IMR-90 (cell line): Measurements from ENCODE around the gene CPNE9. TPM values are rescaled to one million over a fixed set of nuclear protein-coding genes. Genes with fewer than 3 reads are reported as not detected.

Source experiments
- ATAC-seq: fragments of 200-7000 bp; cut with Tn5 transposase; 2 replicates; pipeline ENCODE4 v1.9.1; 2020; ENCODE audit warnings: low read depth, mild to moderate bottlenecking, moderate library complexity
- BruUV-seq: library from RNA; stranded (reverse); fragments of 400-500 nt; replicated peaks from 2 replicates; lab custom pipeline; 2021; lab: Mats Ljungman, UMichigan
- CTCF ChIA-PET: fragments of 300-600 bp; formaldehyde crosslinking; extraction: SDS; loops from one replicate; lab custom pipeline; 2021; ENCODE audit warnings: antibody characterized with exemption; lab: Yijun Ruan, JAX
- POLR2A ChIA-PET: fragments of 300-600 bp; sonication (Branson Sonifier 250); formaldehyde crosslinking; loops from one replicate; lab custom pipeline; 2022; ENCODE audit warnings: antibody characterized with exemption; ENCODE audit not compliant: unreplicated experiment; lab: Charles Lee
- DNase-seq: peaks from one replicate; pipeline ENCODE4 v3.0.0; 2013
- H2AFZ ChIP-seq: replicated peaks from 2 replicates; pipeline ENCODE3; 2013; ENCODE audit warnings: low read length, mild to moderate bottlenecking; ENCODE audit not compliant: poor library complexity
- H2AK5ac ChIP-seq: 2 replicates; pipeline ENCODE4 v1.6.1; 2013; ENCODE audit warnings: low read depth, low read length, inconsistent platforms
- H2AK9ac ChIP-seq: replicated peaks from 2 replicates; pipeline ENCODE3; 2013; ENCODE audit warnings: mild to moderate bottlenecking, low read depth, low read length, moderate library complexity; ENCODE audit not compliant: poor library complexity
- H2BK120ac ChIP-seq: 2 replicates; pipeline ENCODE4 v1.6.1; 2013; ENCODE audit warnings: low read depth, low read length, inconsistent platforms
- H2BK15ac ChIP-seq: 3 replicates; pipeline ENCODE4 v1.6.1; 2013; ENCODE audit warnings: low read depth, low read length, inconsistent platforms
- H2BK20ac ChIP-seq: 2 replicates; pipeline ENCODE4 v1.6.1; 2013; ENCODE audit warnings: low read depth, mild to moderate bottlenecking, inconsistent platforms, low read length, moderate library complexity
- H2BK5ac ChIP-seq: 2 replicates; pipeline ENCODE4 v1.6.1; 2013; ENCODE audit warnings: mild to moderate bottlenecking, low read depth, low read length, inconsistent platforms; ENCODE audit not compliant: poor library complexity, severe bottlenecking
- H3K14ac ChIP-seq: replicated peaks from 2 replicates; pipeline ENCODE4 v1.6.1; 2013; ENCODE audit warnings: low read depth, low read length, inconsistent platforms
- H3K18ac ChIP-seq: 2 replicates; pipeline ENCODE4 v1.6.1; 2013; ENCODE audit warnings: low read depth, low read length, control low read depth
- H3K23ac ChIP-seq: 2 replicates; pipeline ENCODE4 v1.6.1; 2013; ENCODE audit warnings: low read depth, low read length, inconsistent platforms
- H3K27ac ChIP-seq: 2 replicates; pipeline ENCODE4 v1.5.1; 2013; ENCODE audit warnings: mild to moderate bottlenecking, control low read depth, low read length; ENCODE audit not compliant: insufficient read depth
- H3K27me3 ChIP-seq: 2 replicates; pipeline ENCODE4 v1.6.1; 2013; ENCODE audit warnings: low read length; ENCODE audit not compliant: control insufficient read depth, insufficient read depth
- H3K36me3 ChIP-seq: 2 replicates; pipeline ENCODE4 v1.6.1; 2013; ENCODE audit warnings: low read length, mixed read lengths; ENCODE audit not compliant: control insufficient read depth, insufficient read depth
- H3K4ac ChIP-seq: 2 replicates; pipeline ENCODE4 v1.6.1; 2013; ENCODE audit warnings: low read depth, low read length, inconsistent platforms
- H3K4me1 ChIP-seq: 2 replicates; pipeline ENCODE4 v1.6.1; 2013; ENCODE audit warnings: low read length, mixed read lengths; ENCODE audit not compliant: control insufficient read depth, insufficient read depth
- H3K4me2 ChIP-seq: 2 replicates; pipeline ENCODE4 v1.6.1; 2013; ENCODE audit warnings: low read depth, mild to moderate bottlenecking, control low read depth, low read length, moderate library complexity
- H3K4me3 ChIP-seq: 2 replicates; pipeline ENCODE4 v1.5.1; 2013; ENCODE audit warnings: low read depth, mild to moderate bottlenecking, control low read depth, low read length, moderate library complexity; ENCODE audit not compliant: insufficient read depth
- H3K56ac ChIP-seq: 2 replicates; pipeline ENCODE4 v1.6.1; 2013; ENCODE audit warnings: low read length, inconsistent platforms; ENCODE audit not compliant: insufficient read depth; ENCODE audit errors: extremely low read depth
- H3K79me1 ChIP-seq, 2 experiments: 2 replicates each; pipeline ENCODE4 v1.6.1; 2013; ENCODE audit warnings: low read length in 2 of 2, inconsistent platforms in 1 of 2, low read depth in 1 of 2
- H3K9ac ChIP-seq: 2 replicates; pipeline ENCODE4 v1.6.1; 2013; ENCODE audit warnings: low read depth, low read length, control low read depth
- H3K9me1 ChIP-seq: 2 replicates; pipeline ENCODE4 v1.6.1; 2013; ENCODE audit warnings: low read length, inconsistent platforms; ENCODE audit not compliant: insufficient read depth
- H3K9me3 ChIP-seq: 2 replicates; pipeline ENCODE4 v1.6.1; 2013; ENCODE audit warnings: low read length; ENCODE audit not compliant: control insufficient read depth, insufficient read depth
- H4K20me1 ChIP-seq: 2 replicates; pipeline ENCODE4 v1.6.1; 2013; ENCODE audit warnings: low read length, inconsistent platforms; ENCODE audit not compliant: insufficient read depth
- H4K5ac ChIP-seq: 2 replicates; pipeline ENCODE4 v1.6.1; 2013; ENCODE audit warnings: mild to moderate bottlenecking, low read depth, low read length, control low read depth
- H4K8ac ChIP-seq, 2 experiments: 2 replicates each; pipeline ENCODE4 v1.6.1; 2013; ENCODE audit warnings: low read depth in 2 of 2, low read length in 2 of 2, control low read depth in 1 of 2, inconsistent platforms in 1 of 2
- H4K91ac ChIP-seq: 2 replicates; pipeline ENCODE4 v1.6.1; 2013; ENCODE audit warnings: low read depth, low read length, inconsistent platforms; ENCODE audit not compliant: insufficient read depth
- CEBPB ChIP-seq: IDR thresholded peaks from 2 replicates; pipeline ENCODE4 v1.6.1; 2012; ENCODE audit warnings: low read depth, low read length, improper control_type of control experiment
- CHD1 ChIP-seq: IDR thresholded peaks from 2 replicates; pipeline ENCODE4 v1.6.1; 2012; ENCODE audit warnings: low read depth, low read length, improper control_type of control experiment
- MAFK ChIP-seq: IDR thresholded peaks from 2 replicates; pipeline ENCODE4 v1.6.1; 2012; ENCODE audit warnings: low read depth, low read length, improper control_type of control experiment
- MXI1 ChIP-seq: IDR thresholded peaks from 2 replicates; pipeline ENCODE4 v1.6.1; 2012; ENCODE audit warnings: low read depth, mild to moderate bottlenecking, low read length, moderate library complexity, borderline replicate concordance
- RAD21 ChIP-seq: IDR thresholded peaks from 2 replicates; pipeline ENCODE4 v1.6.1; 2012; ENCODE audit warnings: low read length, improper control_type of control experiment
- RFX5 ChIP-seq: IDR thresholded peaks from 2 replicates; pipeline ENCODE4 v1.8.0; 2012; ENCODE audit warnings: low read depth, mild to moderate bottlenecking, low read length, moderate library complexity
- SMC3 ChIP-seq: fragments of 150-350 bp; IDR thresholded peaks from 2 replicates; pipeline ENCODE4 v1.6.1; 2016; ENCODE audit warnings: low read depth, mild to moderate bottlenecking, antibody characterized with exemption, low read length, moderate library complexity
- WGBS, 2 experiments: methylation state at CpG; one replicate each; pipeline versions ENCODE4 v1.1.5 to v1.1.7; 2013; ENCODE audit warnings: missing lambda C conversion rate in 2 of 2; ENCODE audit not compliant: insufficient read length in 1 of 2; ENCODE audit errors: extremely low coverage in 2 of 2; 5-methylcytosine and 5-hydroxymethylcytosine counted together
- dilution Hi-C: fragments of 300-500 bp; cut with HindIII; formaldehyde crosslinking; loops from one replicate; pipeline ENCODE4 v1.14.3; 2018; ENCODE audit warnings: low sequenced_read_pairs; ENCODE audit not compliant: unreplicated experiment
- in situ Hi-C: fragments of 300-500 bp; cut with MboI; formaldehyde crosslinking; loops from 3 replicates; pipeline ENCODE4 v1.14.3; 2019; ENCODE audit warnings: low sequenced_read_pairs, inconsistent platforms, mixed read lengths
- intact Hi-C: fragments of 100-400 bp; cut with micrococcal nuclease; formaldehyde crosslinking; loops from 2 replicates; pipeline ENCODE4 v1.10.0; 2022
- polyA plus RNA-seq, 3 experiments: library from polyadenylated mRNA; depleted of rRNA; stranded (reverse); fragments of >200 nt; gene quantifications; 2 replicates each; pipeline ENCODE4 v1.2.3, GENCODE V29; 2012; ENCODE audit warnings: low replicate concordance in 1 of 3
- total RNA-seq: library from RNA; depleted of rRNA; stranded (reverse); fragments of >200 nt; gene quantifications from 2 replicates; pipeline ENCODE4 v1.2.3, GENCODE V29; 2012
- TF ChIP-seq, protein P1 (sequence below): fragments of 150-350 bp; IDR thresholded peaks from 2 replicates; pipeline ENCODE4 v1.6.1; 2017; ENCODE audit warnings: mild to moderate bottlenecking, antibody characterized with exemption, low read length, low read depth
- TF ChIP-seq, protein P2 (sequence below): fragments of 150-350 bp; IDR thresholded peaks from 2 replicates; pipeline ENCODE4 v1.6.1; 2016; ENCODE audit warnings: low read depth, mild to moderate bottlenecking, low read length, moderate library complexity, borderline replicate concordance
- TF ChIP-seq, protein P3 (sequence below): conservative IDR thresholded peaks from 2 replicates; pipeline ENCODE4 v1.5.1; 2012; ENCODE audit warnings: mild to moderate bottlenecking, low read depth, low read length, improper control_type of control experiment

The CPNE9 gene
- total and polyA plus RNA-seq, 2 of the 4 experiments (the other 2 are of a cell fraction), result not detected

DNA sequence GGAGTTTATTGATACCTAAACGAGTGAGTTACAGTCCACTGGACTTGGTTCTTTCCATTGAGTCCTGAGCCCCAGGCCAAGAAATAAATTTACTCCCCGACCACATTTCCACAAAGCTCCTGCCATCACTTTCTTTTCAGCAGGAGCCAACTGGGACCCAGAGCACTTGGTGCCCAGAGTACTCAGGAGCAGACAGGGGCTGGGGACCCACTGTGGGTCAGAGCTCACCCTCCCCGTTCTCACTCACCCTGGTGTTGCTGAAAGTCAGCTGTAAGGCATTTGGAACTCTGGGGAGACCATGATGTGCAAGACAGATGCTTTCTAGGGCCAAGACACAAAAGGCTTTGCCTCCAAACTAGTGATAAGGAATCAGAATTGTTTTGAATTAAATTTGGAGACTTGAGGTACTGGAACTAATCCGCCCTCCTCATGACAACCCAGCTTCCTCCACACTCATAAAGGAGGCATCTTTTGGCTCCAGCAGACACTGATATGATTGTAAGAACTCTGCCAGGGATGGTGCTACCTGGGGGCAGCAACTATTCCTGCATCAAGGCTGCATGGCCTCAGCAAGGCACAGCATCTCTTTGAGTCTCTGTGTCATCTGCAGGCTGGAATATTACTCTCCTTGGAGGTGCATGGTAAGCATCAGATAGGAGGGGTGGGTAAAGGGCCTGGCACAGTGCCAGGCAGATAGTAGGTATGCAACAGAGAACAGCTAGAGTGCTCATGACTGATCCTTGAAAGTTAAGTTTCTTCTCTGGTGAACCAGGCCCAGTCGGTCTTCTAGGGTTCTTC lies 73.5 kb downstream of the CPNE9 start:
- peaks cover 18% of the 10 kb centered on the region for H3K36me3 ChIP-seq
- no peak overlapping the region for H3K14ac ChIP-seq
- no peak overlapping the region for H3K18ac ChIP-seq
- ChIA-PET POLR2A (no interaction called here), CTCF (no interaction called here)
- H4K91ac ChIP-seq, result no peak overlapping the region
- H4K8ac ChIP-seq, result no peak overlapping the region
- WGBS, 2 experiments, result no CpG with 5 or more reads among the region's 5 CpGs
- peaks cover 3% of the 10 kb centered on the region for H3K4me1 ChIP-seq
- H3K23ac ChIP-seq, result no peak overlapping the region
- no peak overlapping the region for H3K27ac ChIP-seq
- no peak overlapping the region for H2BK20ac ChIP-seq
- no peaks in the 10 kb centered on the region for H3K27me3 ChIP-seq
- no peaks in the 10 kb centered on the region for H4K20me1 ChIP-seq
- H2AFZ ChIP-seq, result no peak overlapping the region
- H3K56ac ChIP-seq, result no peak overlapping the region
- no peak overlapping the region for H2BK15ac ChIP-seq
- peaks cover 9% of the 10 kb centered on the region; the same call in 1 of the 2 replicates for H3K9me1 ChIP-seq
- TF ChIP-seq, protein P1, sequence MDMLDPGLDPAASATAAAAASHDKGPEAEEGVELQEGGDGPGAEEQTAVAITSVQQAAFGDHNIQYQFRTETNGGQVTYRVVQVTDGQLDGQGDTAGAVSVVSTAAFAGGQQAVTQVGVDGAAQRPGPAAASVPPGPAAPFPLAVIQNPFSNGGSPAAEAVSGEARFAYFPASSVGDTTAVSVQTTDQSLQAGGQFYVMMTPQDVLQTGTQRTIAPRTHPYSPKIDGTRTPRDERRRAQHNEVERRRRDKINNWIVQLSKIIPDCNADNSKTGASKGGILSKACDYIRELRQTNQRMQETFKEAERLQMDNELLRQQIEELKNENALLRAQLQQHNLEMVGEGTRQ, result no peak
- TF ChIP-seq CEBPB, result no peak
- no peak for TF ChIP-seq CHD1
- TF ChIP-seq, protein P2, sequence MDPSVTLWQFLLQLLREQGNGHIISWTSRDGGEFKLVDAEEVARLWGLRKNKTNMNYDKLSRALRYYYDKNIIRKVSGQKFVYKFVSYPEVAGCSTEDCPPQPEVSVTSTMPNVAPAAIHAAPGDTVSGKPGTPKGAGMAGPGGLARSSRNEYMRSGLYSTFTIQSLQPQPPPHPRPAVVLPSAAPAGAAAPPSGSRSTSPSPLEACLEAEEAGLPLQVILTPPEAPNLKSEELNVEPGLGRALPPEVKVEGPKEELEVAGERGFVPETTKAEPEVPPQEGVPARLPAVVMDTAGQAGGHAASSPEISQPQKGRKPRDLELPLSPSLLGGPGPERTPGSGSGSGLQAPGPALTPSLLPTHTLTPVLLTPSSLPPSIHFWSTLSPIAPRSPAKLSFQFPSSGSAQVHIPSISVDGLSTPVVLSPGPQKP, result no peak
- no peak for TF ChIP-seq SMC3
- no peak for TF ChIP-seq RFX5
- no peak for TF ChIP-seq MAFK
- TF ChIP-seq, protein P3, sequence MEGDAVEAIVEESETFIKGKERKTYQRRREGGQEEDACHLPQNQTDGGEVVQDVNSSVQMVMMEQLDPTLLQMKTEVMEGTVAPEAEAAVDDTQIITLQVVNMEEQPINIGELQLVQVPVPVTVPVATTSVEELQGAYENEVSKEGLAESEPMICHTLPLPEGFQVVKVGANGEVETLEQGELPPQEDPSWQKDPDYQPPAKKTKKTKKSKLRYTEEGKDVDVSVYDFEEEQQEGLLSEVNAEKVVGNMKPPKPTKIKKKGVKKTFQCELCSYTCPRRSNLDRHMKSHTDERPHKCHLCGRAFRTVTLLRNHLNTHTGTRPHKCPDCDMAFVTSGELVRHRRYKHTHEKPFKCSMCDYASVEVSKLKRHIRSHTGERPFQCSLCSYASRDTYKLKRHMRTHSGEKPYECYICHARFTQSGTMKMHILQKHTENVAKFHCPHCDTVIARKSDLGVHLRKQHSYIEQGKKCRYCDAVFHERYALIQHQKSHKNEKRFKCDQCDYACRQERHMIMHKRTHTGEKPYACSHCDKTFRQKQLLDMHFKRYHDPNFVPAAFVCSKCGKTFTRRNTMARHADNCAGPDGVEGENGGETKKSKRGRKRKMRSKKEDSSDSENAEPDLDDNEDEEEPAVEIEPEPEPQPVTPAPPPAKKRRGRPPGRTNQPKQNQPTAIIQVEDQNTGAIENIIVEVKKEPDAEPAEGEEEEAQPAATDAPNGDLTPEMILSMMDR, result no peak
- TF ChIP-seq RAD21, result no peak
- TF ChIP-seq MXI1, result no peak
- H3K4me2 ChIP-seq, result no peak overlapping the region
- no peaks in the 10 kb centered on the region for H3K9me3 ChIP-seq
- H2AK5ac ChIP-seq, result no peak overlapping the region
- no peak overlapping the region for H2BK5ac ChIP-seq
- H3K9ac ChIP-seq, result no peak overlapping the region
- no TSS peak for BruUV-seq
- in situ Hi-C loops, result no loop called here
- dilution Hi-C loops, result no loop called here
- H3K4ac ChIP-seq, result no peak overlapping the region
- H3K79me1 ChIP-seq, result peaks cover 0 to 3% of the 10 kb centered on the region in 2 experiments; a peak in 2 of 4 replicates
- DNase-seq (no peak), ATAC-seq (no peak)
- no peak overlapping the region for H4K5ac ChIP-seq
- intact Hi-C loops, result no loop called here
- H2BK120ac ChIP-seq, result no peak overlapping the region
- H3K4me3 ChIP-seq, result no peak overlapping the region
- H2AK9ac ChIP-seq, result no peak overlapping the region
